Astrocyte of the cerebellum (primary cell): Measurements from ENCODE around the gene CEP131.

Experiments
- DNase-seq: peaks from one replicate; pipeline ENCODE4 v3.0.0-alpha.2; 2011; ENCODE audit warnings: low read depth
- H3K4me3 ChIP-seq: 2 replicates; pipeline ENCODE4 v1.5.1; 2011; ENCODE audit warnings: mild to moderate bottlenecking, low read depth, low read length, moderate library complexity
- CTCF ChIP-seq: IDR thresholded peaks from 2 replicates; pipeline ENCODE4 v1.5.1; 2012; ENCODE audit warnings: low read length, low read depth, moderate library complexity, mild to moderate bottlenecking; ENCODE audit errors: missing control alignments
- in situ Hi-C: cut with HindIII; loops from 2 replicates; pipeline ENCODE4 v1.10.0; 2017; ENCODE audit warnings: low sequenced_read_pairs

Gene CEP131

GRCh38 chr17:81207610-81208581, 14.9 kb downstream of the CEP131 start:
- no peak for DNase-seq
- TF ChIP-seq CTCF: no peak
- in situ Hi-C loops: no loop called here
- H3K4me3 ChIP-seq: no peak overlapping the region

GRCh38 chr17:81206657-81207056, 16.1 kb downstream of the CEP131 start:
- TF ChIP-seq CTCF: no peak
- DNase-seq: no peak
- H3K4me3 ChIP-seq: no peak overlapping the region
- in situ Hi-C loops: no loop called here

- no peak for DNase-seq
- in situ Hi-C loops: no loop called here
- no peak for TF ChIP-seq CTCF
- H3K4me3 ChIP-seq: no peak overlapping the region
Observed at GRCh38 chr17:81206166-81206565, 16.6 kb downstream of the CEP131 start.

GRCh38 chr17:81204578-81204977, 18.2 kb downstream of the CEP131 start:
- no peak for TF ChIP-seq CTCF
- H3K4me3 ChIP-seq: no peak overlapping the region
- DNase-seq: no peak
- in situ Hi-C loops: no loop called here

GRCh38 chr17:81203136-81203535, 19.6 kb downstream of the CEP131 start:
- no peak for DNase-seq
- H3K4me3 ChIP-seq: no peak overlapping the region
- in situ Hi-C loops: no loop called here
- TF ChIP-seq CTCF: no peak

- TF ChIP-seq CTCF: no peak
- no peak for DNase-seq
- no peak overlapping the region for H3K4me3 ChIP-seq
- in situ Hi-C loops: no loop called here
Observed at GRCh38 chr17:81202318-81202717, 20.4 kb downstream of the CEP131 start.
